ENCODE results near the gene TOX3. TPM values are rescaled to one million over a fixed set of nuclear protein-coding genes. Genes with fewer than 3 reads are reported as not detected.

Gene TOX3
- total RNA-seq, 1 donor from 2014 or later = 0.46 TPM

DNA sequence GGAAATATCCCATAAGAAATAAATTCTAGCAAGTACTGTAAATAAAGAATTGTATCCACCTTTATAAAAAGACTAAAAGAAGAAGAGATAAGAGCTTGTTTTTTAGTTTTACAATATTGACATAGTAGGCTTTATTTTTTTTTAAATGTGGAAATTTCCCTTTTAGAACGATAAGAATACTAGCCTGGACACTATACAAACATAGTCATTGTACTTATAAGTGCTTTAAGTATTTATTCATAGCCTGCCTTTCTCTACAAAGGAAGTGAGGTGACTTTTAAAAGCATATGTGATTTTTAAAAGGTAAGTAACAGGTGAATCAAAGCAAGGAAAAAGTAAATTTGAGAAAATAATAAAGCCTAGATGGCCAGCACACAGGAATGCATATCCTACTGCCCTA lies 17.7 kb downstream of the TOX3 start:
- Mint-ChIP-seq H3K4me1 (ENCODE audit: unreplicated experiment) (no peaks in the 10 kb centered on the region), H3K27me3 (ENCODE audit: unreplicated experiment) (no peaks in the 10 kb centered on the region), H3K4me3 (ENCODE audit: unreplicated experiment) (no peak overlapping the region), H3K9me3 (ENCODE audit: unreplicated experiment) (no peaks in the 10 kb centered on the region), H3K27ac (ENCODE audit: unreplicated experiment) (no peak overlapping the region), H3K36me3 (ENCODE audit: unreplicated experiment) (no peaks in the 10 kb centered on the region)
- TF ChIP-seq, protein P1, sequence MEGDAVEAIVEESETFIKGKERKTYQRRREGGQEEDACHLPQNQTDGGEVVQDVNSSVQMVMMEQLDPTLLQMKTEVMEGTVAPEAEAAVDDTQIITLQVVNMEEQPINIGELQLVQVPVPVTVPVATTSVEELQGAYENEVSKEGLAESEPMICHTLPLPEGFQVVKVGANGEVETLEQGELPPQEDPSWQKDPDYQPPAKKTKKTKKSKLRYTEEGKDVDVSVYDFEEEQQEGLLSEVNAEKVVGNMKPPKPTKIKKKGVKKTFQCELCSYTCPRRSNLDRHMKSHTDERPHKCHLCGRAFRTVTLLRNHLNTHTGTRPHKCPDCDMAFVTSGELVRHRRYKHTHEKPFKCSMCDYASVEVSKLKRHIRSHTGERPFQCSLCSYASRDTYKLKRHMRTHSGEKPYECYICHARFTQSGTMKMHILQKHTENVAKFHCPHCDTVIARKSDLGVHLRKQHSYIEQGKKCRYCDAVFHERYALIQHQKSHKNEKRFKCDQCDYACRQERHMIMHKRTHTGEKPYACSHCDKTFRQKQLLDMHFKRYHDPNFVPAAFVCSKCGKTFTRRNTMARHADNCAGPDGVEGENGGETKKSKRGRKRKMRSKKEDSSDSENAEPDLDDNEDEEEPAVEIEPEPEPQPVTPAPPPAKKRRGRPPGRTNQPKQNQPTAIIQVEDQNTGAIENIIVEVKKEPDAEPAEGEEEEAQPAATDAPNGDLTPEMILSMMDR (IDR thresholded peaks at IDR 0.05) = no peak
- no peak for DNase-seq (ENCODE audit: extremely low spot score, unreplicated experiment)

DNA sequence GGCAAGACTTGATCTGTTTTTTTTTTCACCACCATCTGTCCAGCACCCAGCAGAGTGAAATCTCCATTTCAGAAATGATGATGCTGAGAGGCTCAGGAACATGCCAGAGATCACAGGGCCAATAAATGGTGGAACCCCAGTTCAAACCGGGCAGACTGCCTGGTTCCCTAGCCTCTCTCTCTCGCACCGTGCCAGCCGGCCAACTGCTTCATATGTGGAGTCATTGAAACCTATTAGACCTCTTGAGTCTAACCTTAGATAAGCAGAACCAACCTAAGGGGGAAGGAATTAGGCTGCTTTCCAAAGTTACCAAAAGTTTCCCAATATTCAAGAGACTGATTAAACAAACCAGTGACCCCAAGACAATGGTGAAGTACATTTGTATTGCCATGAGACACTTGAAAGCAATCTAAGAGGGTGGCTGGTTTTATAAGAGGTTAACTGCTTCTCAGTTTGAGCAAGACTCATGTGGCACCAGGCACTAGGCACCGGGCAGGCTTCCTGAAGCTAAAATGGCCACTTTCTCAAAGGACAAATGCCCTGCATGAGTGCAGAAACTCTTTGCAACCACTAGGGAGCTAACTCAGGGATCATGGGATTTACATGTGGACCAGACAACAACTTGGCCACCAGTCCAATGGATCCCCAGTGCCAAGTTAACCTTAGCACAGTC lies 18.4 kb downstream of the TOX3 start:
- Mint-ChIP-seq H3K4me3 (ENCODE audit: unreplicated experiment) (no peak overlapping the region), H3K27ac (ENCODE audit: unreplicated experiment) (no peak overlapping the region), H3K9me3 (ENCODE audit: unreplicated experiment) (no peaks in the 10 kb centered on the region), H3K4me1 (ENCODE audit: unreplicated experiment) (no peaks in the 10 kb centered on the region), H3K36me3 (ENCODE audit: unreplicated experiment) (no peaks in the 10 kb centered on the region), H3K27me3 (ENCODE audit: unreplicated experiment) (no peaks in the 10 kb centered on the region)
- no peak for DNase-seq (ENCODE audit: extremely low spot score, unreplicated experiment)
- TF ChIP-seq, protein P1 (IDR thresholded peaks at IDR 0.05) = no peak

DNA sequence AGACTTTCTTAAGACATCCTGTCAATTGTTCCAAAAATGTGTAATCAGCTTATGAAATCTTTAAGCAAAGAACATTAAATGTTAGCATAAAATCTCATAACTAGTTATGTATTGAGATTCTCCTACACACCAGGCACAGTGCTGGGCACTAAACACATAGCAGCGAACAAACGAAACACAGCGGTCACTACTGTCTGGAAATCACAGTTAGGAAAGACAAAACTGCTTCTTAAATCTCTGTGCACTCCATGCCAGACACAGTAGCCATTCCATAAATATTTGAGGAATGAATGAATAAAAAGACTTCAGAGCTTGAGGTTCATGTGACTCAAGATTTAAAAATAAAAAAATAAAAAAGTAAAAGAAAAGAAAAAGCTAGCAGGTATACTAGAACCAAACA lies 20.1 kb downstream of the TOX3 start:
- Mint-ChIP-seq H3K4me1 (ENCODE audit: unreplicated experiment) (no peaks in the 10 kb centered on the region), H3K9me3 (ENCODE audit: unreplicated experiment) (no peaks in the 10 kb centered on the region), H3K36me3 (ENCODE audit: unreplicated experiment) (no peaks in the 10 kb centered on the region), H3K27me3 (ENCODE audit: unreplicated experiment) (peaks cover 2% of the 10 kb centered on the region), H3K27ac (ENCODE audit: unreplicated experiment) (no peak overlapping the region), H3K4me3 (ENCODE audit: unreplicated experiment) (no peak overlapping the region)
- TF ChIP-seq, protein P1 (IDR thresholded peaks at IDR 0.05) = no peak
- DNase-seq (ENCODE audit: extremely low spot score, unreplicated experiment) = no peak

DNA sequence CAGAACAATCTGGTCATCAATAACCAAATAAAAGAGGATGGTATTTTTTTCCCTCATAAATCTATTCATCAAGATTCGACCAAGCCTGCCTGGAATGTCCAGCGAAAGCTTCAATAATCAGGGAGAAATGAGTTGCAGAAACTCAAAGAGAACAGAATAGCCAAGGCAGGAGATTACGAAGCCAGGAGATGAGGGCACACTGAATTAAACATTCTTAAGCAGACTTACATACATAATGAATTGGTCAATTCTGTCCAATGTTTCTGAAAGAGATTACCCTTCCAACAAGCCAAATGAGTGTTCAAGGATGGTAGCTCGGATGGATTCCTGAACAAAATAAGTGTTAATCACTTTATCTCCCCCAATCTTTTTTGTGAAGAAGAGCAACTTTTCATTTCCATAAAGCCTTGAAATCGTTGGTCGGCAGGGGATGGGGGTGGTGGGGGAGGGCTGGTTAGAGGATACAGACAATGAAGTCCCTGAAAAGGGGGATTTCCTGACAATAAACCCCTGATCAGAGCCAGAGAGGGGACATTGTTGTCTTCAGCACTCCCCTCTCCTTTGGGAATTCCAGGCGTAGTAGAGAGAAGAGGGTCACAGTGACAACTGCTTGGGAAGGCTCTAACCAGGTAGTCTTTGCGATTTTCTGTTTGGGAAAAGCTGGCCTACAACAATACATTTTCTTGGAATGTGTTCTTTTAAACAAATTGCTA lies 20.7 kb downstream of the TOX3 start:
- Mint-ChIP-seq H3K27ac (ENCODE audit: unreplicated experiment) (no peak overlapping the region), H3K4me3 (ENCODE audit: unreplicated experiment) (no peak overlapping the region), H3K27me3 (ENCODE audit: unreplicated experiment) (peaks cover 2% of the 10 kb centered on the region), H3K9me3 (ENCODE audit: unreplicated experiment) (no peaks in the 10 kb centered on the region), H3K36me3 (ENCODE audit: unreplicated experiment) (no peaks in the 10 kb centered on the region), H3K4me1 (ENCODE audit: unreplicated experiment) (no peaks in the 10 kb centered on the region)
- TF ChIP-seq, protein P1 (IDR thresholded peaks at IDR 0.05) = no peak
- no peak for DNase-seq (ENCODE audit: extremely low spot score, unreplicated experiment)

DNA sequence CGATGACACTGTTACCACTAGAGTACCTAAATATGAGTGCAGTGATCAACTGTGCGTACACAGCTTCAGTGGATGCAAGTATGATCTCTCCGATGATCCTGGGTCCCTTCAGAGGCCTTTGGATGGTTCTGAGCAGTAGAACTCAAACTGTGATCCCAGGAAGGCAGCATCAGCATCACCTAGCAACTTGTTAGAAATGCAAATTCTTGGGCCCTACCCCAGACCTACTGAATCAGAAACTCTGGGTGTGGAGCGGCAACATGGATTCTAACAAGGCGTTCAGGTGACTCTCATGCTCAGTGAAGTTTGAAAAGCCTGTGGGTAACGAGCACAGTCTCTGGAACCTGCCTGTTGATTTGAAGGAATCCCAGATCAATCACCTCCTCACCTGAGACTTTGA lies 25.4 kb downstream of the TOX3 start:
- TF ChIP-seq, protein P1 (IDR thresholded peaks at IDR 0.05) = no peak
- Mint-ChIP-seq H3K4me1 (ENCODE audit: unreplicated experiment) (no peaks in the 10 kb centered on the region), H3K4me3 (ENCODE audit: unreplicated experiment) (no peak overlapping the region), H3K27me3 (ENCODE audit: unreplicated experiment) (peaks cover 2% of the 10 kb centered on the region), H3K27ac (ENCODE audit: unreplicated experiment) (no peak overlapping the region), H3K36me3 (ENCODE audit: unreplicated experiment) (no peaks in the 10 kb centered on the region), H3K9me3 (ENCODE audit: unreplicated experiment) (no peaks in the 10 kb centered on the region)
- no peak for DNase-seq (ENCODE audit: extremely low spot score, unreplicated experiment)
